Kidney capillary endothelial cell (primary cell): ENCODE results near the gene REN.

Experiments
- DNase-seq: peaks from one replicate; pipeline ENCODE4 v3.0.0-alpha.2; 2018; ENCODE audit warnings: low spot score

REN gene

DNA sequence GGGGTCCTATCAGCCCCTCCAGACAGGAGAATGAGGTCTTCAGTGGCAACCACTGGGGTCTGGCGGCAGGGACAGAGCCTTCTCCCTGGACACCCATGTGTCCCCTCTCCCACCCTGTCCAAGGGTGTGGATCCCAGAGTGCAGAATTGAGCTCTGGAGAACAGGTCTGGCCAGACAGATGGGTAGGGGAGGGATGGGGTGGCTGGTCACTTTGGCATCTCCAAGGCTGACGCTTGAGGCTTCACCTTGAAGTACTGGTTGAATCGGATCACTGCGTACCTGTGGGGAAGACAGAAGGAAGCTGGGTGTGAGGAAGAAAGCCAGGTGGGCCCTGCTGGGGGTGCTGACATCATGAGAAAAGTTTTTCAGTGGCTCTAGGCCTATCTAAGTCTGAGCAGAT is 34.2 kb downstream of the REN start:
- no peak for DNase-seq

DNA sequence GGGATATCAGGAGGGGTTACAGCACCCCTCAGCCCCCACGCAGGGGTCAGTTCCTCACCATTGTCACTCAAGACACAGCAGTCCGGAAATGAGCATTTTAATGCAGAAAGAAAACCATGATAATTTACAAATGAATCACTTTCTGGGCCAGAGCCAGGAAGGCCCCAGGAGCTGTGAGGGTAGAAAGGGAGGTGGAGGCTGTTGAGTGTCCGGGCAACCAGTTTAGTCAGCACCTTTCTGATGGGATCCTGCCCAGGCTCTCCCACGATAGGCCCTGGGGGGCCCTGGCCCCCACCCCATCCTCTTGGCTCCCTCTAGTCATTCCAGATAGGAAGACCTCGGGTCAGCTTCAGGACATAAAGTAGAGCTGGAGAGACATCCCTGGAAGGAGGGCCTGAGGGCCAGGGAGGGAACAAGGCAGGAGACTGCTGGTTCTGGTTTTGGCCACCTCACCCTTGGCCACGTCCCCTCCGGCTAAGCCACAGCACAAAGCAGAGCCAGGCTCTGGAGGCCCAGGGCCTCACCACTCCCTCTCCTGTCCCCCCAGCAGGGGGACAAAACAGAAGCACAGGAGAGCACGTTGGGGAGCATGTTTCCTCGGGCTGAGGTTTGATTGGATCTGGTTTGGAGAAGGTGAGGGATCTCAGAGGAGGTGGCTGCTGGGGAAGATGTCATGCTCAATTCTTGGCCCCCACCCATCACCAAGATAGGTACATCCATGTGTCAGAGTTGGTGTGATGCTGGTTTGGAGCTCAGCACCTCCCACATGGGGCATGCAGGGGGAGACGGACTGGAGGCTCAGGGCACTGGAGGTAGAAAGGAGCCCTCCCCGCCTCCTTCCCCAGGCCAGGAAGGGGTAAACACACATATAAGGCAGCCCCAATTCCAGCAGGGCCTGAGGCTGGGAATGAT is 34.9 kb downstream of the REN start:
- peak; percentile 68 for DNase-seq

DNA sequence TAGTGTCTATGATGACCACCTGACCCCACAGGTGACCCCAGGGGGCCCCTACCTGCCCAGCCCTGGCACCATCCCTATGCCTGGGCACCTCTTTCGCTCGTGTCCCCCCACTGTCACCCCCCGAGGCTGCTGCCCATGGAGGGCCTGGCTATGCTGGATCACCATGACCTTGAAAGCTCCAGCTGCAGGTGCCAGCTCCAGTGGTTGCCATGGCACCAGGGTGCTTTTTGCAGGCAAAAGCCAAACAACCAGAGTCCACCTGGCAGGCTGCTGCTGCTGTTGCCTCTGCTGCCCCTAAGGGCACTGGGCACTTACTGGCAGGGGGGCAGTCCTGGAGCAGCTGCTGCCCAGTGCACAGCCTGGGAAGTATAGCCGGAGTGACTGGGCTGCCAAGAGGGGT is 36.0 kb downstream of the REN start:
- DNase-seq: no peak

DNA sequence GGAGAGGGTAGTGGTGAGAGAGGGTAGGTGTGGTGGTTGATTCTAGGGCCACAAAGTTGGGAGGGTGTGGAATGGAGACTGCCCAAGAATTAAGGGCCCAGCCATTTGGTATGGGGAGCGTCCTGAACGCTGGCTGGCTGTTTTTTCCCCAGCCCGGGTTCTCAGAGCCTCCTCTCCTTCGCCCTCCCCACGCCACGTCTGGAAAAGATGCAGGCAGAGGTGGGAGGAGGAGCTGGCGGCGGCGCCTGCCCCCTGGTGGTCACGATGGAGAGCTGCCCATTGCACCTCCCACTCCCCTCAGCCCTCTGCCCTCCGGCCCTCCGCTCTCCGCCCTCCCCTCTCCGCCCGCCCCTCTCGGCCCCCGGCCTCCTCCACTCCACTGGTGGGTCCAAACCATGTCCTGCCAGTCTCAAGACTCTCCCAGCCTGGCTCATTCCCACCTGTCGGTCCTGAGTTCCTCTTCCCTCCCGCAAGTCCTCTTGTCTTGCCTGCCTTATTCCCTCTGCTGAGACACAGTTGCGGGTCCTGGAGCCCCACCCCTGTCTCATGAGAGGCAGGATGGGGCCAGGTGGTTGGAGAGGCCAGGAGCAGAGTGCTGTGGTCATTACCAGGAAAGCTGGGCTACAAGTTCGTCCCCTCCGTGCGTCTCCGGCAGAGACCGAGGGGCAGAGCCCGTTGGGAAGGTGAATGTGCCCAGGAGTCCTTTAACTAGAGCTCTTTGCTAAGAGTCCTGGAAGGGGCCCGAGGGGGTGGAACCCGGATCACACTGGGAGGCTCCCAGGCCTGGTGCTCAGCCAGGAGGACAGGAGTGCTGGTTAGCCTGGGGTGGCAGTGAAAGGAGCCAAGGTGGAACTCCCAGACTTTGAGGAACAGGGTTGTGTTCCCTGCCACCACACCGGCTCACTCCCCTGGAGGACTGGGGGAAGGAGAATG is 36.9 kb downstream of the REN start:
- peak; percentile 72 for DNase-seq

DNA sequence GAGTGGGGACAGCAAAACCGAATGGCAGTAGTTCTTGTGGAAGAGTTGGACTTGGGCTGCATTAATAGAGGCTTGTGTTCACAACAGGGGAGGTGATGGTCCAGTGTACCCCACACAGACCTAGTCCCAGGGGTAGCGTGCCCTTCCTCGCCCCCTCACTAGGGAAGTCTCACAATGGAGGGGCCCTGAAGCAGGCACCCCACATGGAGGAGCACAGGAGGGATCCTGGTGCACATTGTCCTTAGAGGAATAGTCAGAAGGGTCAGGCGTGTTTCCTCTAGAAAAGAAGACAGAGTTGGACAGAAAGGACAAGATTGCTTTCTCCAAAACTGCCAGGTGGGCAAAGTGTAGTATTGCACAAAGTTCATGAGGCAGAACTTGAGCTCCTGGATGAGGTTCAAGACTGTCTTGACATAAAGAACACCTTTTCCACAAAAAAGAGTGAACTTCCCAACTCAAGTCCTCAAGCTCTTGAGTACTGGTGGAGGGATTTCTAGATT is 37.6 kb downstream of the REN start:
- no peak for DNase-seq

DNA sequence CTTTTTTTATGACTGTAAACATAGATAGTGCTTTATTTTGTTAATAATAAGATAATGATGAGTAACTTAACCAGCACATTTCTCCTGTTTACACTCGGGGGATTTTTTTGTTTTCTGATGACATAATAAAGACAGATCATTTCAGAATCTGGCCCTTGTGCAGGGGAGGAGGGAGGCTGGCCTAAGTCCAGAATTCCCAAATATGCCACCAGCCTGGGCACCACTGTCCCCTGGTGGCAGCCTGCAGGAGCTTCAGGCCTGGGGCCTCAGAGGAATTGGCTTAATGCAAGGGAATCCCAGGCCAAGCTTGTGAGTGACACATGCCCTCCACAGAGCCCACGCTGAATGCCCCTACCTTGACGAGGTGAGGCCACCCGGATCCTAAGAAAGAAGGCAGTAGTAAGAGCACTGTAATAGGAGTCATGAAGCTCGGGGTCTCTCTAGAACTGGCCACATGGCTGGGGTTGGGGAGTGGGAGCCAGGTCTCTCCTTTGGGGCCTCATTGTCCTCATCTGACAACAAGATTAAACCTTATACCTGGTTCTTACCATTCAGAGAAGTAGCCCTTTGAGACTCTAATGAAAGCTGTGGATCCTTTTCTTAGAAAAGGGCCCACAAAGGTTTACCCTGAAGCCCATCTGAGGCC is 38.4 kb downstream of the REN start:
- DNase-seq: peak; percentile 75

DNA sequence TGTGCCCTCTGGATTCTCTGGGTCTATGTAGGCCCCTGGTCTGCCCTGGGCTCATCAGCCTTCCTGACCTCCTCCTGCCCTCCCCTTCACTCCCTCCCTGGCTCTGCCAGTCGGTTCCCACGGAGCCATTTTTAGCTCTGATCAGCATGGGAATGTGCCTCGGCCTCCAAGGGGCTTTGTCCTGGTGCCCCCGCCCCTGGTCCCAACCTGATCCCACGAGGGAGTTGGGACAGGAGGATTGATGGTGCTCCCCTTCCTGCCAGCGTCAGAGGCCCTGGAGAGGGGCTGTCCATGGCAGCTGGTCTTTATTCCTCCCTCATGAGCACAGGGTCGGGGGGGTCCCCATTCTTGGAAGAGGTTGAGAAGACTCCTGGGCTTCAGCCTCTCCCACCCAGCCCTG is 39.2 kb downstream of the REN start:
- no peak for DNase-seq

DNA sequence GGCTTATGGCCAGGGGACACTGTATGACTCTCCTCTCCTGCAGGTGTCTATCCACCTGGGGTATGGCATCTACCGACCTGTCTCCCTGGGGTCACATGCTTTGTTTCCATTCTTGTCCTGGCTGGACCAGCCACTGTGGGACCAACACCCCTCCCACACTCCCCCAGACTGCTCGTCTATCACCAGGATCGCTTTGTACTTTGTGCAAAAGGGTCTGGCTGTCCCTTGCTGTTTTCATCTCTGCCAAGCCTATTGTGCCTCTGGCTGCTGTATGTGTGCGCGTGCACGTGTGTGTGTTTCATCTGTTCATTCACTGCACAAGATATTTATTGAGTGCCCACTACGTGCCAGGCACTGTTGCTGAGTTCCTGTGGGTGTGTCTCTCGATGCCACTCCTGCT is 39.8 kb downstream of the REN start:
- no peak for DNase-seq

DNA sequence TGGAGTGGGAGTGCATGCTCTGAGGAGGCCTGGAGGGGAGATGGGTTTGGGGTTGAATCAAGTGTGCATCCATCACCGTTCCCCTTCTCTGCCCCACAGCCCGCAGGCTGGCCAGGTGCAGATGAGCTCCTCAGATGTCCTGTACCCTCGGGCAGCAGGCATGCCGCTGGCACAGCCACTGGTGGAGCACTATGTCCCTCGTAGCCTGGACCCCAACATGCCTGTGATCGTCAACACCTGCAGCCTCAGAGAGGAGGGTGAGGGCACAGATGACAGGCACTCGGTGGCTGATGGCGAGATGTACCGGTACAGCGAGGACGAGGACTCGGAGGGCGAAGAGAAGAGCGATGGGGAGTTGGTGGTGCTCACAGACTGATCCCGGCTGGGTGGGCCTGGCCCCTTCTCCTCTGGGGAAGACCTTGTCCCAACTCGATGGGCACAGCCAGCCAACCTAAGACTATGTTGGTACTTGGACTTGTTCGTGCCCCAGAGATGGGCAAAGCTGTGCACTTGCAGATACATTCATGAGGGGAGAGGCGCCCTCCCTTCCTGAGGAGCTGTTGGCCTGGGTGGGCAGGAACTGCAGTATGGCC is 40.3 kb downstream of the REN start:
- no peak for DNase-seq

DNA sequence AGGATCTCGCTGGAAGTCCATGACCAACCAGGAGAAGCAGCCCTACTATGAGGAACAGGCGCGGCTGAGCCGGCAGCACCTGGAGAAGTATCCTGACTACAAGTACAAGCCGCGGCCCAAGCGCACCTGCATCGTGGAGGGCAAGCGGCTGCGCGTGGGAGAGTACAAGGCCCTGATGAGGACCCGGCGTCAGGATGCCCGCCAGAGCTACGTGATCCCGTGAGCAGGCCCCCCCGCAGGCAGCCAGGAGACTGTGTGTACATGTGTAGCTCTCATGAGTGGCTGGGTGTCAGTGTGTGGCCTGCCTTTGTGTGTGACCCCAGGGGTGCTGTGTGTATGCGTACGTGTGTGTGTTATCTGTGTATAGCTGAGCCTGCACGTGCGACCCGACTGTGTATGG is 41.5 kb downstream of the REN start:
- DNase-seq: no peak

DNA sequence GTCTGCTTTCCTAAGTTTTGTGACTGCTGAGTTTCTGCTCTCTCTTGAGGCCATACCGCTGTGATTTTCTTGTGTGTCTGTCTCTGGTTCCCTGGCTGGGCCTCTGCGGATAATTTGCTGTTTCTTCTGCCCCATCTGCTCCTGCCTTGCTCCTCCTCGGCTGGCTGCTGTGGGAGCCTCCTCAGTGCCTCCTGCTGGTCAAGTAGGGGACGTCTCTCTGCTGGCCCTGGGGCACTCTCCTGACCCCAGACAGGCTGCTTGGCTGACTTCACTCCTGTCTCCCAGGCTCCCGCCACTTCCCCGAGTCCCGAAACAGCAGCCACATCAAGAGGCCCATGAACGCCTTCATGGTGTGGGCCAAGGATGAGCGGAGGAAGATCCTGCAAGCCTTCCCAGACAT is 42.8 kb downstream of the REN start:
- DNase-seq: no peak

DNA sequence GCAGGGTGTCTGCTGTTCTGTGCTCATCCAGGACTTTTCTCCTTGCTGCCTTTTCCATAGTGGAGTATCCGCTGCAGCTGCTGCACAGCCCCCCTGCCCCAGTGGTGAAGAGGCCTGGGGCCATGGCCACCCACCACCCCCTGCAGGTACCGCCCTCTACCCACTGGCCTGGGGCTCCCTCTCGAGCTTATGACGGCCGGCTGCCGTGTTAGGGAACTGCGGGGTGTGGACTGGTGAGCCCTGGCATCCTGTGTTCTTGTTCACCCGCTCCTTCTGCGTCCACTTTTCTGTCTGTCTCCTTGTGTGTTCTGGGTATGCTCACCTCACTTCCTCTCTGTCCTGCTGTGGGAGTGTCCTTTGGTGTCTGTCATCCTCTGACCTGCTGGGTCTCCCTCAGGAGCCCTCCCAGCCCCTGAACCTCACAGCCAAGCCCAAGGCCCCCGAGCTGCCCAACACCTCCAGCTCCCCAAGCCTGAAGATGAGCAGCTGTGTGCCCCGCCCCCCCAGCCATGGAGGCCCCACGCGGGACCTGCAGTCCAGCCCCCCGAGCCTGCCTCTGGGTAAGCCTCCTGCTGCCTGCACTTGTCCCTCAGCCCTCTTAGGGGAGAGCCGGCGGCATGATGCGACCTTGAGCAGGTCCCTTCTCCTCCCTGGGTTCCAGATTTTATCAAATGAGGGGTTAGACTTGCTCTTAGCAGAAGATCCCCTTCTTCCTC is 44.1 kb downstream of the REN start:
- DNase-seq: no peak

DNA sequence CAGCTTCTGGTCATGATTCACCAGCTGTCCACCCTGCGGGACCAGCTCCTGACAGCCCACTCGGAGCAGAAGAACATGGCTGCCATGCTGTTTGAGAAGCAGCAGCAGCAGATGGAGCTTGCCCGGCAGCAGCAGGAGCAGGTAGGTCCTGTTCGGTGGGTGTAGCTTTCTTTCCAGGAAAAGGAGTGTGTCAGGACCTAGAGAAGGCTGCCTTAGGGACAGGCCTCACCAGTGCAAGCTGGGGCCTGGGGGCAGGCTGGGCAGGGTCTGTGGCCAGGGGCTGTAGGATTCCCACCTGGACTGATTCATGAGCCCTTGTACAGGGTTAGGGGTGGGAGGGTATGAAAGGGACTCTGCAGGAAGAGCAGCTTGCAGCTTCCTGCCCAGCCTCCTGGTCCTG is 49.6 kb downstream of the REN start:
- DNase-seq: no peak

DNA sequence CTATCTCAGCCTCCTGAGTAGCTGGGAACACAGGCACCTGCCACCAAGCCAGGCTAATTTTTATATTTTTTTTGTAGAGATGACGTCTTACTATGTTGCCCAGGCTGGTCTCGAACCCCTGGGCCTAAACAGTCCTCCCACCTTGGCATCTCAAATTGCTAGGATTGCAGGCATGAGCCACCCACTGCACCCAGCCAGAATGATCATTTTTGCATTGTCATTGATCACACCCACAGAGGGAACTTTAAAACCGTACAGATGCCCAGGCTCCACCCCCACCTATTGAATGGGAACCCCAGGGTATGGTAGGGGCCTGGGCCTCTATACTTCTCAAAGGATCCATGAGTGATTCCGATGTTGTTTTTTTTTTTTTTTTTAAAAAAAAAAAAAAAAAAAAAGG is 51.0 kb downstream of the REN start:
- DNase-seq: no peak

DNA sequence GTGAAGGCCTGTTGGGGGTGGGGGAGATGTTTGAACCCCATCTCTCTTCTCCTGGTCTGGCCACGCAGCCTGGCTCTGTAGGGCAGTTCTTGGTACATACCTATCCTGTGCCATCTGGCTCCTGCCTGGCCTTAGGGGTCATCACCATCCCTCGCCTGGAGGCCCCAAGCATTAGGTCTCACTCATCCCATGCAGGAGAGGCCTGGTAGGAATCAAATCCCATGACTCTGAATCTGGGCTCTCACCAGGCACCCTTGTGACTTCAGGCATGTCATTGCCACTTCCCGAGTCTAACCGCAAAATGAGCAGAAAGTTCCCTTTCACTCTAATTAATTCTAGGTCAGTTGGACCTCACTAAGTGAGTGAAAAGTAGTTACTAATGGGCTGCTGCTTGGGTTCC is 51.5 kb downstream of the REN start:
- no peak for DNase-seq

DNA sequence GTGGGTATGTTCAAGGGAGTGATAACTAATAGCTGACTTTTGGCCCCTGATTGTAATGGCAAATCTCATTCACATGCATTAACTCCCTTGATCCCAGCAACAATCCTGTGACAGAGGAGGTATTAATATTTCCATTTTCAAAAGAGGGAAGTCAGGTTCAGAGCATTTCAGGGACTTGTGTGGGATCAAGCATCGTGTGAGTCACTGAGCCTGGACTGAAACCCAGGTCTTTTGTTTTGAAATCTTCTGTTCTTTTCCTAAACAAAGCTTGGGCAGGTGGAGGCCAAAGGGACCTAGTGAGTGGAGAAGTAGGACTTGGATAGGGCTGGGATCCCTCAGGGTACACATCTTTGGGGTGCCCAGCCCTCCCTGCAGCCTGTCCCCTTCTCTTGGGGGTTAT is 52.2 kb downstream of the REN start:
- no peak for DNase-seq

DNA sequence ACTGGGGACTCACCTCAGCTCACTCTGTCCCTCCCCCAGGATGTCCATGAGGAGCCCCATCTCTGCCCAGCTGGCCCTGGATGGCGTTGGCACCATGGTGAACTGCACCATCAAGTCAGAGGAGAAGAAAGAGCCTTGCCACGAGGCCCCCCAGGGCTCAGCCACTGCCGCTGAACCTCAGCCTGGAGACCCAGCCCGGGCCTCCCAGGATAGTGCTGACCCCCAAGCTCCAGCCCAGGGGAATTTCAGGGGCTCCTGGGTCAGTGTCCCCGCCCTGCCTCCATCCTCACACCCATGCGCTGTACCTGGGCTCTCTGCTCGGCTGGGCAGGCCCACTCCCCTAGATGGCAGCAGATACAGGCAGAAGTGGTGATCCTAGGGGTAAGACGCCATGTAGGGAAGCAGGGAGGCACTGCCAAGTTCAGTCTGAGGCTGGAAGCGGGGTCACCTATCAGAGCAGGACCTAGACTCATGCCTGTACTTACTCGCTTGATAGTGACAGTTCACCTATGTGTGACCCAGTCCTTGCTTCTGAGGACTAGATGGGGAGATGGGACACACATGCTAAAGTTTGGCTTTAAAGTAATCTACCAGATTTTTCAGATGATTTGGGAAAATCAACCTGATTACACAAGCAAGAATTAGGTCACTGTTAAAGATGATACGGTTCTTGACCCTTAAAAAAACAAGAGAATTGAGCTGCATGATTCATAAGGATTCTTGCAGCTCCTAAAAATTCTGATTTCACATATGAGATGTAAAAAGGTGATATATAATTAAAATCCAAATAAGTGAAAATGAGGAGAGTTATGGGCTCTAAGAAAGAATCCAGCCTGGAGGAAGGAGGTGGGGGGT is 53.0 kb downstream of the REN start:
- DNase-seq: no peak

DNA sequence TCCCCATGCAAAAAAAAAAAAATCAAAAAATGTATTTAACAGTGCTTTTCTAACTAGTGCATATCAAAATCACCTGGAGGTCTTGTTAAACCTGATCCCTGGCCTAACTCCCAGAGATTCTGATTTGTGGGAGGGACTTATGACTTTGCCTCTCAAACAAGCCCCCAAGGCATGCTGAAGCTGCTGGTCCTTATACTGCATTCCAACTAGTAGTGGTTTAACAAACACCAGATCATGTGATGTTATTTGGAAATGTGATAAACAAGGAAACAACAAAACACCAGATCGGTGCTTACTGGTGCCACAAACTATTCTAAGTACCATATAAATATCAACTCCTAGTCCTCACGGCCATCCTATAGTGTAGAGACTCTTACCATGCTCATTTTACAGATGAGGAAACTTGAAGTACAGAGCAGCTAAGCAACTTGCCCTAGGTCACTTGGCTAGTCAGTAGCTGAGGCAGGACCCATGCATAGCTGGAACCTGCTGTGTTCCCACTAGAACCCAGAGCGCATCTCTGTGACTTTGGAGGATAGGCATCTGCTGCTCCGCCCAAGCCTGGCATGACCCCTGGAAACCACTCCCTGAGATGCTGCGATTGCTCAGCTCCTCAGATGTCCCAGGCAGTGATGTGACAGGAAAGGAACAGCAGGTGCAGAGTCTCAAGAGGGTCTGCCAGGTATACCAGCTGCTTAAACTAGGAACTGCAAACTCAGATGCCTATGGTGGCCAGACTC is 55.1 kb downstream of the REN start:
- DNase-seq: no peak

DNA sequence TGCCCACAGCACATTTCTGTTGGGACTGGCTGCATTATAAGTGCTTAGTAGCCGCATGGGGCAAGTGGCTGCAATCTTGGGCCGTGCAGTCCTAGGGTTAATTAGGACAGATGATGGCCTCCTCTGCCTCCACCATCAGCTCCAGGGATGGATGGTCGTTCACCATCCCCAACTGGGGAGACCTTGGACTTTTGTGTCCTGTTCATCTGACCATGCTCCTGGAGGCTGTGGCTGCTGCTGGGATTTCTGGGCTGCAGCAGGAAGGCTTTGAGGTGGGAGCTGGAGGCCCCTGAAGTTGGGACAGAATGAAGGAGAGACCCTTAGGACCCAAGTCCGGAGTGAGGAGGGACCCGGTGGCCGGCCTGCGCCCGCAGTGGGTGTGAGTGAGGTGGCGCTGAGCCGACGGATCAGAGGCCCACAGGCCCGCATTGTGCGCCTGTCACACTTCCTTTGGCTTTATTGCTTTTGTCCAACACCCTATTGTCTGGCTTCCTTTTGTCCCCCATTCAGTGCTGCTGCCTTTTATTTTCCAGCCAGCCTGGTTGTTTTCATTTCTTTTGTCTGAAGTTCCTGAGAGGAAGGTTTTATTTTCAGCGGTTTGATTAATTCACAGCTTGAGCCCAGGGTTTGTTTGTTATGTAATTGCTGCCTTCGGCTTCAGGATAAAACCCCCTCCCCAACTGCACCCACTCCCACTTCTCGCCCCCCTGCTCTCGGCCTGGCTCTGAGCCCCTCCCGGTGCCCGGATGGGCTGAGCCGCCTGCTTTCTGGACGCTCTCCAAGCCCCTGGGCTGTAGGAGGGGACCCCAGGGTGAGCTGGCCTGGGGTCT is 57.6 kb downstream of the REN start:
- no peak for DNase-seq
